HepG2 (cell line): ENCODE results near the gene PPM1H. TPM values are rescaled to one million over a fixed set of nuclear protein-coding genes. Genes with fewer than 3 reads are reported as not detected.

Experiments used
- ATAC-seq: fragments of 200-7000 bp; cut with Tn5 transposase; 3 replicates; pipeline ENCODE4 v1.9.1; 2020; ENCODE audit warnings: mild to moderate bottlenecking, moderate library complexity
- BruUV-seq: library from RNA; stranded (reverse); fragments of 400-500 nt; replicated peaks from 2 replicates; lab custom pipeline; 2021; lab: Mats Ljungman, UMichigan
- CTCF ChIA-PET: fragments of 300-600 bp; formaldehyde crosslinking; extraction: SDS; loops from one replicate; lab custom pipeline; 2021; ENCODE audit warnings: low total read pairs, inconsistent platforms, low intra/inter-chr PET ratio; lab: Yijun Ruan, JAX
- POLR2A ChIA-PET: fragments of 350-600 bp; sonication (Branson Sonifier 250); formaldehyde crosslinking; loops from one replicate; lab custom pipeline; 2020; ENCODE audit warnings: antibody characterized with exemption, inconsistent platforms; lab: Yijun Ruan, JAX
- DNase-seq: peaks from one replicate; pipeline ENCODE4 v3.0.0-alpha.2; 2015; ENCODE audit warnings: low spot score
- FAIRE-seq: peaks from 3 replicates; lab custom pipeline; 2011; peaks lifted over from hg19 to GRCh38; lab: Jason Lieb, UNC
- H2AFZ ChIP-seq: one replicate; pipeline ENCODE4 v1.6.1; 2011; ENCODE audit warnings: low read length, inconsistent platforms
- H3K27ac ChIP-seq: fragments of 300-600 bp; 3 replicates; pipeline ENCODE4 v1.8.0; 2011; ENCODE audit warnings: mixed run types, mild to moderate bottlenecking, mixed read lengths, low read length, inconsistent platforms; ENCODE audit not compliant: insufficient read depth; ENCODE audit errors: extremely low read length
- H3K27me3 ChIP-seq, 2 experiments: fragments of 200-600 bp in 1 of 2; 2 replicates in 1 of 2; 3 replicates in 1 of 2; pipeline versions ENCODE4 v1.6.0 to v1.8.0; 2011; ENCODE audit warnings: low read length in 2 of 2, mild to moderate bottlenecking in 2 of 2, moderate library complexity in 2 of 2, inconsistent platforms in 1 of 2; ENCODE audit not compliant: insufficient read depth in 2 of 2, control insufficient read depth in 1 of 2
- H3K36me3 ChIP-seq, 2 experiments: fragments of 200-600 bp in 1 of 2; replicated peaks in 1 of 2; 2 replicates in 1 of 2; 3 replicates in 1 of 2; pipeline versions ENCODE4 v1.5.1 to v1.8.0; 2011; ENCODE audit warnings: low read length in 2 of 2, inconsistent platforms in 1 of 2; ENCODE audit not compliant: insufficient read depth in 2 of 2, control insufficient read depth in 1 of 2
- H3K4me1 ChIP-seq: 2 replicates; pipeline ENCODE4 v1.5.1; 2012; ENCODE audit warnings: low read length, inconsistent platforms; ENCODE audit not compliant: insufficient read depth
- H3K4me2 ChIP-seq: 2 replicates; pipeline ENCODE4 v1.6.0; 2011; ENCODE audit warnings: low read depth, low read length, inconsistent platforms
- H3K4me3 ChIP-seq, 3 experiments: fragments of 200-600 bp in 1 of 3; sonication (generic), shearing (Covaris generic) in 1 of 3; replicated peaks in 1 of 3; 2 replicates each; pipeline ENCODE4 v1.5.1; 2011 to 2016; ENCODE audit warnings: low read length in 3 of 3, inconsistent platforms in 2 of 3, low read depth in 2 of 3, mild to moderate bottlenecking in 2 of 3, control low read depth in 1 of 3, mixed read lengths in 1 of 3; ENCODE audit not compliant: insufficient read depth in 1 of 3
- H3K79me2 ChIP-seq: one replicate; pipeline ENCODE4 v1.6.1; 2011; ENCODE audit warnings: low read length, inconsistent platforms; ENCODE audit not compliant: insufficient read depth
- H3K9ac ChIP-seq: 2 replicates; pipeline ENCODE4 v1.6.0; 2011; ENCODE audit warnings: mild to moderate bottlenecking, low read depth, low read length, inconsistent platforms; ENCODE audit not compliant: insufficient read depth
- H3K9me3 ChIP-seq: 2 replicates; pipeline ENCODE4 v1.5.1; 2012; ENCODE audit warnings: mild to moderate bottlenecking, low read length
- H4K20me1 ChIP-seq: 2 replicates; pipeline ENCODE4 v1.6.0; 2011; ENCODE audit warnings: inconsistent platforms, mild to moderate bottlenecking, low read length, moderate library complexity; ENCODE audit not compliant: insufficient read depth
- CEBPZ ChIP-seq: IDR thresholded peaks from 2 replicates; pipeline ENCODE4 v1.6.1; 2012; ENCODE audit warnings: low read length, improper control_type of control experiment
- CENPBD1 ChIP-seq: sonication (generic); formaldehyde crosslinking; IDR thresholded peaks from 2 replicates; pipeline ENCODE4 v1.8.0; 2022; ENCODE audit warnings: missing genetic modification reagents, low read depth, mild to moderate bottlenecking, borderline replicate concordance
- KDM2A ChIP-seq: sonication (generic); formaldehyde crosslinking; IDR thresholded peaks from 2 replicates; pipeline ENCODE4 v1.4.0; 2020; ENCODE audit warnings: low read depth, missing genetic modification reagents, borderline replicate concordance
- PAF1 ChIP-seq: IDR thresholded peaks from 2 replicates; pipeline ENCODE4 v1.6.1; 2016; ENCODE audit warnings: missing genetic modification reagents, missing compliant biosample characterization
- RBM22 ChIP-seq: fragments of 200-400 bp; formaldehyde crosslinking; optimal IDR thresholded peaks from 2 replicates; pipeline ENCODE3; 2017; ENCODE audit warnings: mild to moderate bottlenecking, low read length, moderate library complexity
- SUZ12 ChIP-seq: fragments of 150-350 bp; IDR thresholded peaks from 2 replicates; pipeline ENCODE4 v1.6.1; 2014; ENCODE audit warnings: low read depth, low read length
- THAP7 ChIP-seq: sonication (generic); formaldehyde crosslinking; IDR thresholded peaks from 2 replicates; pipeline ENCODE4 v1.8.1; 2023; ENCODE audit warnings: mild to moderate bottlenecking, missing genetic modification reagents
- THAP8 ChIP-seq: sonication (generic); formaldehyde crosslinking; IDR thresholded peaks from 2 replicates; pipeline ENCODE4 v1.5.1; 2020; ENCODE audit warnings: missing genetic modification reagents, mild to moderate bottlenecking, borderline replicate concordance
- ZBTB20 ChIP-seq: sonication (generic); formaldehyde crosslinking; IDR thresholded peaks from 2 replicates; pipeline ENCODE4 v1.8.1; 2023; ENCODE audit warnings: missing genetic modification reagents, low read depth, mild to moderate bottlenecking, borderline replicate concordance
- ZFP41 ChIP-seq: sonication (generic); formaldehyde crosslinking; IDR thresholded peaks from 2 replicates; pipeline ENCODE4 v1.4.0; 2020; ENCODE audit warnings: mild to moderate bottlenecking, missing genetic modification reagents, borderline replicate concordance
- ZNF446 ChIP-seq: sonication (generic); formaldehyde crosslinking; IDR thresholded peaks from 2 replicates; pipeline ENCODE4 v1.5.0; 2020; ENCODE audit warnings: mild to moderate bottlenecking, missing genetic modification reagents
- WGBS: methylation state at CpG from one replicate; pipeline ENCODE4 v1.1.6; 2017; ENCODE audit warnings: low lambda C conversion rate; 5-methylcytosine and 5-hydroxymethylcytosine counted together
- in situ Hi-C: cut with HindIII; loops from 2 replicates; pipeline ENCODE4 v1.10.0; 2017; ENCODE audit warnings: low pct_unique_long_range_greater_than_20kb; ENCODE audit not compliant: extremely low pct_ligation_motif_present
- intact Hi-C: fragments of 100-400 bp; cut with micrococcal nuclease; formaldehyde crosslinking; loops from one replicate; pipeline ENCODE4 v1.10.0; 2022; ENCODE audit not compliant: unreplicated experiment
- polyA plus RNA-seq, 8 experiments: library from polyadenylated mRNA; depleted of rRNA in 3 of 8; stranded (reverse) in 7 of 8; unstranded in 1 of 8; fragments of >200 nt; fragmentation: Illumina TruSeq in 4 of 8; extraction: Trizol in 4 of 8; gene quantifications; 2 replicates each; pipeline versions ENCODE4 v1.2.1 to v1.2.3, GENCODE V29; 2011 to 2016; ENCODE audit warnings: low read depth in 4 of 8, missing spikeins in 1 of 8, mixed read lengths in 1 of 8; ENCODE audit not compliant: insufficient read depth in 1 of 8
- total RNA-seq, 5 experiments: library from RNA; depleted of rRNA; stranded (reverse); fragments of >200 nt; fragmentation: Illumina TruSeq; extraction: Trizol; gene quantifications; 2 replicates each; pipeline ENCODE4 v1.2.3, GENCODE V29; 2016; ENCODE audit warnings: low read depth in 1 of 5

PPM1H gene
- total and polyA plus RNA-seq, 2 of the 13 experiments (the other 11 are each of a cell fraction or from before 2014, with no cell fraction given), result 29.1 to 38.1 TPM

GRCh38 chr12:62800707-62801400 is 134.1 kb downstream of the PPM1H start (continued):
- TF ChIP-seq KDM2A (CRISPR knock-in tag), result no peak
- no peak for TF ChIP-seq ZBTB20 (CRISPR knock-in tag)
- TF ChIP-seq THAP8, result no peak

GRCh38 chr12:62799766-62800406 is 135.1 kb downstream of the PPM1H start:
- in situ Hi-C loops (loop anchor here (10.0 kb wide), 1 partner anchor 365 kb away; no protein-coding TSS in a partner anchor), intact Hi-C loops (loop anchor here (1.0 to 2.0 kb wide), 3 partner anchors 135 to 268 kb away; partner anchors contain the start of gene PPM1H)
- DNase-seq (no peak), FAIRE-seq (no peak), ATAC-seq (no peak)
- Histone ChIP-seq H2AFZ (no peak overlapping the region), H3K9me3 (no peaks in the 10 kb centered on the region), H3K79me2 (peaks cover under 1% of the 10 kb centered on the region), H3K9ac (no peak overlapping the region), H3K27ac (no peak overlapping the region), H3K36me3 (peaks cover 13 to 62% of the 10 kb centered on the region in 2 experiments), H3K4me2 (no peak overlapping the region), H3K4me1 (no peaks in the 10 kb centered on the region), H3K27me3 (no peaks in the 10 kb centered on the region), H4K20me1 (no peaks in the 10 kb centered on the region), H3K4me3 (no peak overlapping the region)
- peak; percentile 28 for TF ChIP-seq RBM22
- no peak for TF ChIP-seq CENPBD1
- no peak for TF ChIP-seq ZFP41 (CRISPR knock-in tag)
- no peak for TF ChIP-seq CEBPZ
- no peak for TF ChIP-seq PAF1 (CRISPR knock-in tag)
- no peak for TF ChIP-seq THAP7
- TF ChIP-seq SUZ12, result no peak
- no peak for TF ChIP-seq ZNF446 (CRISPR knock-in tag)
- POLR2A ChIA-PET, result no interaction called here
- 95% methylated on average over 9 of the region's 9 CpGs for WGBS
- CTCF ChIA-PET, result no interaction called here
- BruUV-seq, result no TSS peak
